HepG2 (cell line): ENCODE results near the gene PITX3. TPM values are rescaled to one million over a fixed set of nuclear protein-coding genes. Genes with fewer than 3 reads are reported as not detected.

ENCODE experiments used
- CENPX ChIP-seq: sonication (generic); formaldehyde crosslinking; IDR thresholded peaks from 2 replicates; pipeline ENCODE4 v1.9.0; 2021; ENCODE audit warnings: mild to moderate bottlenecking, missing genetic modification reagents, moderate library complexity
- DBP ChIP-seq: sonication (generic); formaldehyde crosslinking; IDR thresholded peaks from 2 replicates; pipeline ENCODE4 v1.4.0; 2020; ENCODE audit warnings: missing genetic modification reagents; ENCODE audit errors: not compliant biosample characterization
- FIP1L1 ChIP-seq: fragments of 200-400 bp; formaldehyde crosslinking; IDR thresholded peaks from 2 replicates; pipeline ENCODE4 v1.6.1; 2018; ENCODE audit warnings: low read depth, mild to moderate bottlenecking, low read length, moderate library complexity, borderline replicate concordance; ENCODE audit not compliant: insufficient read depth
- SRSF1 ChIP-seq: fragments of 200-400 bp; formaldehyde crosslinking; optimal IDR thresholded peaks from 2 replicates; pipeline ENCODE3; 2017; ENCODE audit warnings: mild to moderate bottlenecking, low read depth, low read length, moderate library complexity
- TOE1 ChIP-seq: sonication (generic); formaldehyde crosslinking; IDR thresholded peaks from 2 replicates; pipeline ENCODE4 v1.4.0; 2020; ENCODE audit warnings: mild to moderate bottlenecking, missing genetic modification reagents
- polyA plus RNA-seq, 8 experiments: library from polyadenylated mRNA; depleted of rRNA in 3 of 8; stranded (reverse) in 7 of 8; unstranded in 1 of 8; fragments of >200 nt; fragmentation: Illumina TruSeq in 4 of 8; extraction: Trizol in 4 of 8; gene quantifications; 2 replicates each; pipeline versions ENCODE4 v1.2.1 to v1.2.3, GENCODE V29; 2011 to 2016; ENCODE audit warnings: low read depth in 4 of 8, missing spikeins in 1 of 8, mixed read lengths in 1 of 8; ENCODE audit not compliant: insufficient read depth in 1 of 8
- total RNA-seq, 5 experiments: library from RNA; depleted of rRNA; stranded (reverse); fragments of >200 nt; fragmentation: Illumina TruSeq; extraction: Trizol; gene quantifications; 2 replicates each; pipeline ENCODE4 v1.2.3, GENCODE V29; 2016; ENCODE audit warnings: low read depth in 1 of 5
- TF ChIP-seq, protein P1 (sequence below): sonication (generic); formaldehyde crosslinking; IDR thresholded peaks from 2 replicates; pipeline ENCODE4 v1.5.0; 2020; ENCODE audit warnings: missing genetic modification reagents, mild to moderate bottlenecking, borderline replicate concordance
- TF ChIP-seq, protein P2 (sequence below): IDR thresholded peaks from 2 replicates; pipeline ENCODE4 v1.6.1; 2012; ENCODE audit warnings: inconsistent platforms

PITX3 gene
- total and polyA plus RNA-seq, 2 of the 13 experiments (the other 11 are each of a cell fraction or from before 2014, with no cell fraction given) = not detected

- TF ChIP-seq, protein P1, sequence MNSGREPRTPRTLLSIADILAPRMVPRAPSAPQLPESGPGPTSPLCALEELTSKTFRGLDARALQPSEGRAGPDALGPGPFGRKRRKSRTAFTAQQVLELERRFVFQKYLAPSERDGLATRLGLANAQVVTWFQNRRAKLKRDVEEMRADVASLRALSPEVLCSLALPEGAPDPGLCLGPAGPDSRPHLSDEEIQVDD (CRISPR knock-in tag) = no peak
- TF ChIP-seq SRSF1 = no peak
- TF ChIP-seq CENPX (CRISPR knock-in tag) = no peak
- TF ChIP-seq, protein P2, sequence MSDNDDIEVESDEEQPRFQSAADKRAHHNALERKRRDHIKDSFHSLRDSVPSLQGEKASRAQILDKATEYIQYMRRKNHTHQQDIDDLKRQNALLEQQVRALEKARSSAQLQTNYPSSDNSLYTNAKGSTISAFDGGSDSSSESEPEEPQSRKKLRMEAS = no peak
- TF ChIP-seq TOE1 (CRISPR knock-in tag) = no peak
- no peak for TF ChIP-seq DBP
- TF ChIP-seq FIP1L1 = no peak
These were observed 56.7 kb downstream of the PITX3 start (continued) for GRCh38 chr10:102184606-102185005.

Other genes with a start within 250 kb of the PITX3 start
- 8.4 and 10.8 TPM in 2 replicates for gene ARMH3, start 185.3 kb downstream of the PITX3 start, total RNA-seq (2016; rRNA removed; fragmentation: Illumina TruSeq; extraction: Trizol)
- gene ARMH3, start 185.3 kb downstream of the PITX3 start, polyA plus RNA-seq (2011; rRNA removed) = 16.7 and 16.9 TPM in 2 replicates
- 14.9 and 15.1 TPM in 2 replicates for gene HPS6, start 176.2 kb downstream of the PITX3 start, total RNA-seq (2016; rRNA removed; fragmentation: Illumina TruSeq; extraction: Trizol)
- gene HPS6, start 176.2 kb downstream of the PITX3 start, polyA plus RNA-seq (2011; rRNA removed) = 2.9 and 4.2 TPM in 2 replicates
- 13.2 and 17.2 TPM in 2 replicates for gene LDB1, start 121.1 kb downstream of the PITX3 start, total RNA-seq (2016; rRNA removed; fragmentation: Illumina TruSeq; extraction: Trizol)
- 45.5 and 52.2 TPM in 2 replicates for gene LDB1, start 121.1 kb downstream of the PITX3 start, polyA plus RNA-seq (2011; rRNA removed)
- gene PPRC1, start 108.5 kb downstream of the PITX3 start, total RNA-seq (2016; rRNA removed; fragmentation: Illumina TruSeq; extraction: Trizol) = 19.0 and 24.2 TPM in 2 replicates
- 18.7 and 21.3 TPM in 2 replicates for gene PPRC1, start 108.5 kb downstream of the PITX3 start, polyA plus RNA-seq (2011; rRNA removed)
- gene NOLC1, start 89.1 kb downstream of the PITX3 start, total RNA-seq (2016; rRNA removed; fragmentation: Illumina TruSeq; extraction: Trizol) = 81.0 and 102 TPM in 2 replicates
- gene NOLC1, start 89.1 kb downstream of the PITX3 start, polyA plus RNA-seq (2011; rRNA removed) = 47.9 and 50.6 TPM in 2 replicates
- 0.24 and 0.69 TPM in 2 replicates for gene ELOVL3, start 15.2 kb downstream of the PITX3 start, total RNA-seq (2016; rRNA removed; fragmentation: Illumina TruSeq; extraction: Trizol)
- 0.58 and 0.76 TPM in 2 replicates for gene ELOVL3, start 15.2 kb downstream of the PITX3 start, polyA plus RNA-seq (2011; rRNA removed)
- gene GBF1, start 4.0 kb upstream of the PITX3 start, total RNA-seq (2016; rRNA removed; fragmentation: Illumina TruSeq; extraction: Trizol) = 21.9 and 28.7 TPM in 2 replicates
- 17.1 and 17.6 TPM in 2 replicates for gene GBF1, start 4.0 kb upstream of the PITX3 start, polyA plus RNA-seq (2011; rRNA removed)
- 7.7 and 8.2 TPM in 2 replicates for gene NFKB2, start 154.2 kb upstream of the PITX3 start, total RNA-seq (2016; rRNA removed; fragmentation: Illumina TruSeq; extraction: Trizol)
- 12.5 and 15.5 TPM in 2 replicates for gene NFKB2, start 154.2 kb upstream of the PITX3 start, polyA plus RNA-seq (2011; rRNA removed)
- 0.11 and 0.35 TPM in 2 replicates for gene PSD, start 177.3 kb upstream of the PITX3 start, total RNA-seq (2016; rRNA removed; fragmentation: Illumina TruSeq; extraction: Trizol)
- gene PSD, start 177.3 kb upstream of the PITX3 start, polyA plus RNA-seq (2011; rRNA removed) = 0.58 and 0.59 TPM in 2 replicates
- gene FBXL15, start 179.3 kb upstream of the PITX3 start, total RNA-seq (2016; rRNA removed; fragmentation: Illumina TruSeq; extraction: Trizol) = 8.3 and 8.6 TPM in 2 replicates
- gene FBXL15, start 179.3 kb upstream of the PITX3 start, polyA plus RNA-seq (2011; rRNA removed) = 4.3 and 6.4 TPM in 2 replicates
- gene CUEDC2, start 191.1 kb upstream of the PITX3 start, total RNA-seq (2016; rRNA removed; fragmentation: Illumina TruSeq; extraction: Trizol) = 13.0 and 13.1 TPM in 2 replicates
- 18.4 and 19.3 TPM in 2 replicates for gene CUEDC2, start 191.1 kb upstream of the PITX3 start, polyA plus RNA-seq (2011; rRNA removed)
- gene C10orf95, start 210.0 kb upstream of the PITX3 start, total RNA-seq (2016; rRNA removed; fragmentation: Illumina TruSeq; extraction: Trizol) = 0.07 TPM in 1 of 2 replicates, not detected in the other
- 0.05 TPM in 2 replicates for gene C10orf95, start 210.0 kb upstream of the PITX3 start, polyA plus RNA-seq (2011; rRNA removed)